MCF 10A (cell line): ENCODE results near the gene PTPN6. TPM values are rescaled to one million over a fixed set of nuclear protein-coding genes. Genes with fewer than 3 reads are reported as not detected.

Source experiments
- BruUV-seq: library from RNA; stranded (reverse); fragments of 400-500 nt; replicated peaks from 2 replicates; lab custom pipeline; 2021; lab: Mats Ljungman, UMichigan
- CTCF ChIA-PET: fragments of 300-600 bp; sonication (Branson Sonifier 250); formaldehyde crosslinking; extraction: SDS; loops from one replicate; lab custom pipeline; 2021; ENCODE audit warnings: antibody characterized with exemption, inconsistent platforms; lab: Yijun Ruan, JAX
- POLR2A ChIA-PET: fragments of 300-600, 350-650 bp; sonication (Branson Sonifier 250); formaldehyde crosslinking; extraction: SDS; loops from one replicate; lab custom pipeline; 2020; ENCODE audit warnings: antibody characterized with exemption, inconsistent platforms; lab: Yijun Ruan, JAX
- DNase-seq: peaks from one replicate; pipeline ENCODE4 v3.0.0-alpha.2; 2018; ENCODE audit not compliant: unreplicated experiment
- H3K27ac Mint-ChIP-seq: one replicate; pipeline ENCODE4 v1.8.0; 2022; ENCODE audit warnings: mild to moderate bottlenecking, low read depth, mixed read lengths; ENCODE audit not compliant: unreplicated experiment
- H3K27me3 Mint-ChIP-seq: one replicate; pipeline ENCODE4 v1.8.0; 2022; ENCODE audit warnings: mixed read lengths; ENCODE audit not compliant: insufficient read depth, unreplicated experiment
- H3K36me3 Mint-ChIP-seq: one replicate; pipeline ENCODE4 v1.8.0; 2022; ENCODE audit warnings: mild to moderate bottlenecking, moderate library complexity, mixed read lengths; ENCODE audit not compliant: insufficient read depth, unreplicated experiment
- H3K4me1 Mint-ChIP-seq: one replicate; pipeline ENCODE4 v1.8.0; 2022; ENCODE audit warnings: mixed read lengths; ENCODE audit not compliant: insufficient read depth, unreplicated experiment
- H3K4me3 Mint-ChIP-seq: one replicate; pipeline ENCODE4 v1.8.0; 2022; ENCODE audit warnings: mild to moderate bottlenecking, moderate library complexity, mixed read lengths; ENCODE audit not compliant: unreplicated experiment
- H3K9me3 Mint-ChIP-seq: one replicate; pipeline ENCODE4 v1.8.0; 2022; ENCODE audit warnings: mixed read lengths; ENCODE audit not compliant: unreplicated experiment
- CTCF ChIP-seq: fragments of 200-600 bp; IDR thresholded peaks from one replicate; pipeline ENCODE4 v1.8.0; 2022; ENCODE audit warnings: antibody characterized with exemption, mild to moderate bottlenecking; ENCODE audit not compliant: unreplicated experiment
- intact Hi-C: fragments of 100-400 bp; cut with micrococcal nuclease; formaldehyde crosslinking; loops from 2 replicates; pipeline ENCODE4 v1.14.1; 2022
- total RNA-seq: library from RNA; stranded (reverse); gene quantifications from 2 replicates; pipeline ENCODE4 v1.2.3, GENCODE V29; 2022

The PTPN6 gene
- total RNA-seq, 1 experiment from 2014 or later = 10.3 TPM

- no TSS peak for BruUV-seq
Observed at GRCh38 chr12:7001921-7002591, 50.9 kb downstream of the PTPN6 start.

GRCh38 chr12:7004287-7004803 is 53.2 kb downstream of the PTPN6 start:
- POLR2A ChIA-PET = interaction anchor here (1.5 to 3.5 kb wide), 2 partner anchors 13 to 24 kb away, joined by 3 to 17 read pairs; partner anchors contain the start of gene LPCAT3
- no peaks in the 10 kb centered on the region for H3K27me3 Mint-ChIP-seq
- no peak overlapping the region for H3K4me3 Mint-ChIP-seq
- no peaks in the 10 kb centered on the region for H3K9me3 Mint-ChIP-seq
- peaks cover 26% of the 10 kb centered on the region for H3K36me3 Mint-ChIP-seq
- TF ChIP-seq CTCF = no peak
- H3K4me1 Mint-ChIP-seq = peaks cover under 1% of the 10 kb centered on the region
- H3K27ac Mint-ChIP-seq = no peak overlapping the region
- no TSS peak for BruUV-seq
- DNase-seq = no peak
- intact Hi-C loops = no loop called here
- CTCF ChIA-PET = interaction anchor here (0.6 to 1.3 kb wide), 3 partner anchors 14 to 103 kb away, joined by 3 to 8 read pairs (median 3); partner anchors contain the start of gene LPCAT3

More at GRCh38 chr12:7001921-7002591, 50.9 kb downstream of the PTPN6 start:
- POLR2A ChIA-PET = interaction anchor here (0.7 kb wide), 1 partner anchor 590 kb away, joined by 3 read pairs; no protein-coding TSS in a partner anchor
- no peak for DNase-seq
- no peaks in the 10 kb centered on the region for H3K9me3 Mint-ChIP-seq
- CTCF ChIA-PET = interaction anchor here (1.0 kb wide), 1 partner anchor 111 kb away, joined by 4 read pairs; no protein-coding TSS in a partner anchor
- no peak overlapping the region for H3K4me3 Mint-ChIP-seq
- H3K36me3 Mint-ChIP-seq = peaks cover 22% of the 10 kb centered on the region
- no peaks in the 10 kb centered on the region for H3K27me3 Mint-ChIP-seq
- peaks cover 13% of the 10 kb centered on the region for H3K4me1 Mint-ChIP-seq
- H3K27ac Mint-ChIP-seq = peak overlapping the region; percentile 75
- intact Hi-C loops = no loop called here
- TF ChIP-seq CTCF = no peak

GRCh38 chr12:7004840-7005239 is 53.7 kb downstream of the PTPN6 start:
- Mint-ChIP-seq H3K4me3 (no peak overlapping the region), H3K36me3 (peaks cover 26% of the 10 kb centered on the region), H3K27ac (no peak overlapping the region), H3K4me1 (no peaks in the 10 kb centered on the region), H3K9me3 (no peaks in the 10 kb centered on the region), H3K27me3 (no peaks in the 10 kb centered on the region)
- ChIA-PET POLR2A (interaction anchor here (1.0 to 3.5 kb wide), 3 partner anchors 13 to 103 kb away, joined by 3 to 17 read pairs (median 5); partner anchors contain the start of gene LPCAT3), CTCF (interaction anchor here (1.0 to 1.3 kb wide), 2 partner anchors 13 to 103 kb away, joined by 3 to 8 read pairs; partner anchors contain the start of gene LPCAT3)
- intact Hi-C loops = no loop called here
- no peak for TF ChIP-seq CTCF
- BruUV-seq = no TSS peak
- DNase-seq = no peak

GRCh38 chr12:7005311-7005710 is 54.2 kb downstream of the PTPN6 start:
- no peak for TF ChIP-seq CTCF
- no peaks in the 10 kb centered on the region for H3K9me3 Mint-ChIP-seq
- H3K4me1 Mint-ChIP-seq = no peaks in the 10 kb centered on the region
- H3K27ac Mint-ChIP-seq = no peak overlapping the region
- H3K27me3 Mint-ChIP-seq = no peaks in the 10 kb centered on the region
- POLR2A ChIA-PET = interaction anchor here (0.7 to 3.5 kb wide), 4 partner anchors 12 to 103 kb away, joined by 3 to 17 read pairs (median 4); partner anchors contain the start of gene LPCAT3
- CTCF ChIA-PET = interaction anchor here (0.8 to 1.3 kb wide), 3 partner anchors 13 to 251 kb away, joined by 3 read pairs; partner anchors contain the start of gene LPCAT3
- intact Hi-C loops = no loop called here
- DNase-seq = no peak
- no TSS peak for BruUV-seq
- H3K36me3 Mint-ChIP-seq = peaks cover 26% of the 10 kb centered on the region
- no peak overlapping the region for H3K4me3 Mint-ChIP-seq
